IMR-90 (cell line): Measurements from ENCODE around the gene KLC3. TPM values are rescaled to one million over a fixed set of nuclear protein-coding genes. Genes with fewer than 3 reads are reported as not detected.

Experiments
- ATAC-seq: fragments of 200-7000 bp; cut with Tn5 transposase; 2 replicates; pipeline ENCODE4 v1.9.1; 2020; ENCODE audit warnings: low read depth, mild to moderate bottlenecking, moderate library complexity
- BruUV-seq: library from RNA; stranded (reverse); fragments of 400-500 nt; replicated peaks from 2 replicates; lab custom pipeline; 2021; lab: Mats Ljungman, UMichigan
- CTCF ChIA-PET: fragments of 300-600 bp; formaldehyde crosslinking; extraction: SDS; loops from one replicate; lab custom pipeline; 2021; ENCODE audit warnings: antibody characterized with exemption; lab: Yijun Ruan, JAX
- POLR2A ChIA-PET: fragments of 300-600 bp; sonication (Branson Sonifier 250); formaldehyde crosslinking; loops from one replicate; lab custom pipeline; 2022; ENCODE audit warnings: antibody characterized with exemption; ENCODE audit not compliant: unreplicated experiment; lab: Charles Lee
- DNase-seq: peaks from one replicate; pipeline ENCODE4 v3.0.0; 2013
- H2AFZ ChIP-seq: replicated peaks from 2 replicates; pipeline ENCODE3; 2013; ENCODE audit warnings: low read length, mild to moderate bottlenecking; ENCODE audit not compliant: poor library complexity
- H2AK5ac ChIP-seq: 2 replicates; pipeline ENCODE4 v1.6.1; 2013; ENCODE audit warnings: low read depth, low read length, inconsistent platforms
- H2AK9ac ChIP-seq: replicated peaks from 2 replicates; pipeline ENCODE3; 2013; ENCODE audit warnings: mild to moderate bottlenecking, low read depth, low read length, moderate library complexity; ENCODE audit not compliant: poor library complexity
- H2BK120ac ChIP-seq: 2 replicates; pipeline ENCODE4 v1.6.1; 2013; ENCODE audit warnings: low read depth, low read length, inconsistent platforms
- H2BK15ac ChIP-seq: 3 replicates; pipeline ENCODE4 v1.6.1; 2013; ENCODE audit warnings: low read depth, low read length, inconsistent platforms
- H2BK20ac ChIP-seq: 2 replicates; pipeline ENCODE4 v1.6.1; 2013; ENCODE audit warnings: low read depth, mild to moderate bottlenecking, inconsistent platforms, low read length, moderate library complexity
- H2BK5ac ChIP-seq: 2 replicates; pipeline ENCODE4 v1.6.1; 2013; ENCODE audit warnings: mild to moderate bottlenecking, low read depth, low read length, inconsistent platforms; ENCODE audit not compliant: poor library complexity, severe bottlenecking
- H3K14ac ChIP-seq: replicated peaks from 2 replicates; pipeline ENCODE4 v1.6.1; 2013; ENCODE audit warnings: low read depth, low read length, inconsistent platforms
- H3K18ac ChIP-seq: 2 replicates; pipeline ENCODE4 v1.6.1; 2013; ENCODE audit warnings: low read depth, low read length, control low read depth
- H3K23ac ChIP-seq: 2 replicates; pipeline ENCODE4 v1.6.1; 2013; ENCODE audit warnings: low read depth, low read length, inconsistent platforms
- H3K27ac ChIP-seq: 2 replicates; pipeline ENCODE4 v1.5.1; 2013; ENCODE audit warnings: mild to moderate bottlenecking, control low read depth, low read length; ENCODE audit not compliant: insufficient read depth
- H3K27me3 ChIP-seq: 2 replicates; pipeline ENCODE4 v1.6.1; 2013; ENCODE audit warnings: low read length; ENCODE audit not compliant: control insufficient read depth, insufficient read depth
- H3K36me3 ChIP-seq: 2 replicates; pipeline ENCODE4 v1.6.1; 2013; ENCODE audit warnings: low read length, mixed read lengths; ENCODE audit not compliant: control insufficient read depth, insufficient read depth
- H3K4ac ChIP-seq: 2 replicates; pipeline ENCODE4 v1.6.1; 2013; ENCODE audit warnings: low read depth, low read length, inconsistent platforms
- H3K4me1 ChIP-seq: 2 replicates; pipeline ENCODE4 v1.6.1; 2013; ENCODE audit warnings: low read length, mixed read lengths; ENCODE audit not compliant: control insufficient read depth, insufficient read depth
- H3K4me2 ChIP-seq: 2 replicates; pipeline ENCODE4 v1.6.1; 2013; ENCODE audit warnings: low read depth, mild to moderate bottlenecking, control low read depth, low read length, moderate library complexity
- H3K4me3 ChIP-seq: 2 replicates; pipeline ENCODE4 v1.5.1; 2013; ENCODE audit warnings: low read depth, mild to moderate bottlenecking, control low read depth, low read length, moderate library complexity; ENCODE audit not compliant: insufficient read depth
- H3K56ac ChIP-seq: 2 replicates; pipeline ENCODE4 v1.6.1; 2013; ENCODE audit warnings: low read length, inconsistent platforms; ENCODE audit not compliant: insufficient read depth; ENCODE audit errors: extremely low read depth
- H3K79me1 ChIP-seq, 2 experiments: 2 replicates each; pipeline ENCODE4 v1.6.1; 2013; ENCODE audit warnings: low read length in 2 of 2, inconsistent platforms in 1 of 2, low read depth in 1 of 2
- H3K9ac ChIP-seq: 2 replicates; pipeline ENCODE4 v1.6.1; 2013; ENCODE audit warnings: low read depth, low read length, control low read depth
- H3K9me1 ChIP-seq: 2 replicates; pipeline ENCODE4 v1.6.1; 2013; ENCODE audit warnings: low read length, inconsistent platforms; ENCODE audit not compliant: insufficient read depth
- H3K9me3 ChIP-seq: 2 replicates; pipeline ENCODE4 v1.6.1; 2013; ENCODE audit warnings: low read length; ENCODE audit not compliant: control insufficient read depth, insufficient read depth
- H4K20me1 ChIP-seq: 2 replicates; pipeline ENCODE4 v1.6.1; 2013; ENCODE audit warnings: low read length, inconsistent platforms; ENCODE audit not compliant: insufficient read depth
- H4K5ac ChIP-seq: 2 replicates; pipeline ENCODE4 v1.6.1; 2013; ENCODE audit warnings: mild to moderate bottlenecking, low read depth, low read length, control low read depth
- H4K8ac ChIP-seq, 2 experiments: 2 replicates each; pipeline ENCODE4 v1.6.1; 2013; ENCODE audit warnings: low read depth in 2 of 2, low read length in 2 of 2, control low read depth in 1 of 2, inconsistent platforms in 1 of 2
- H4K91ac ChIP-seq: 2 replicates; pipeline ENCODE4 v1.6.1; 2013; ENCODE audit warnings: low read depth, low read length, inconsistent platforms; ENCODE audit not compliant: insufficient read depth
- POLR2A ChIP-seq: IDR thresholded peaks from 2 replicates; pipeline ENCODE4 v1.6.1; 2012; ENCODE audit warnings: mild to moderate bottlenecking, low read depth, low read length
- RAD21 ChIP-seq: IDR thresholded peaks from 2 replicates; pipeline ENCODE4 v1.6.1; 2012; ENCODE audit warnings: low read length, improper control_type of control experiment
- WGBS, 2 experiments: methylation state at CpG; one replicate each; pipeline versions ENCODE4 v1.1.5 to v1.1.7; 2013; ENCODE audit warnings: missing lambda C conversion rate in 2 of 2; ENCODE audit not compliant: insufficient read length in 1 of 2; ENCODE audit errors: extremely low coverage in 2 of 2; 5-methylcytosine and 5-hydroxymethylcytosine counted together
- dilution Hi-C: fragments of 300-500 bp; cut with HindIII; formaldehyde crosslinking; loops from one replicate; pipeline ENCODE4 v1.14.3; 2018; ENCODE audit warnings: low sequenced_read_pairs; ENCODE audit not compliant: unreplicated experiment
- in situ Hi-C: fragments of 300-500 bp; cut with MboI; formaldehyde crosslinking; loops from 3 replicates; pipeline ENCODE4 v1.14.3; 2019; ENCODE audit warnings: low sequenced_read_pairs, inconsistent platforms, mixed read lengths
- intact Hi-C: fragments of 100-400 bp; cut with micrococcal nuclease; formaldehyde crosslinking; loops from 2 replicates; pipeline ENCODE4 v1.10.0; 2022
- polyA plus RNA-seq, 3 experiments: library from polyadenylated mRNA; depleted of rRNA; stranded (reverse); fragments of >200 nt; gene quantifications; 2 replicates each; pipeline ENCODE4 v1.2.3, GENCODE V29; 2012; ENCODE audit warnings: low replicate concordance in 1 of 3
- total RNA-seq: library from RNA; depleted of rRNA; stranded (reverse); fragments of >200 nt; gene quantifications from 2 replicates; pipeline ENCODE4 v1.2.3, GENCODE V29; 2012
- TF ChIP-seq, protein P1 (sequence below): fragments of 150-350 bp; IDR thresholded peaks from 2 replicates; pipeline ENCODE4 v1.6.1; 2017; ENCODE audit warnings: mild to moderate bottlenecking, antibody characterized with exemption, low read length, low read depth

KLC3 gene
- total and polyA plus RNA-seq, 2 of the 4 experiments (the other 2 are of a cell fraction), result 0.14 to 0.18 TPM

DNA sequence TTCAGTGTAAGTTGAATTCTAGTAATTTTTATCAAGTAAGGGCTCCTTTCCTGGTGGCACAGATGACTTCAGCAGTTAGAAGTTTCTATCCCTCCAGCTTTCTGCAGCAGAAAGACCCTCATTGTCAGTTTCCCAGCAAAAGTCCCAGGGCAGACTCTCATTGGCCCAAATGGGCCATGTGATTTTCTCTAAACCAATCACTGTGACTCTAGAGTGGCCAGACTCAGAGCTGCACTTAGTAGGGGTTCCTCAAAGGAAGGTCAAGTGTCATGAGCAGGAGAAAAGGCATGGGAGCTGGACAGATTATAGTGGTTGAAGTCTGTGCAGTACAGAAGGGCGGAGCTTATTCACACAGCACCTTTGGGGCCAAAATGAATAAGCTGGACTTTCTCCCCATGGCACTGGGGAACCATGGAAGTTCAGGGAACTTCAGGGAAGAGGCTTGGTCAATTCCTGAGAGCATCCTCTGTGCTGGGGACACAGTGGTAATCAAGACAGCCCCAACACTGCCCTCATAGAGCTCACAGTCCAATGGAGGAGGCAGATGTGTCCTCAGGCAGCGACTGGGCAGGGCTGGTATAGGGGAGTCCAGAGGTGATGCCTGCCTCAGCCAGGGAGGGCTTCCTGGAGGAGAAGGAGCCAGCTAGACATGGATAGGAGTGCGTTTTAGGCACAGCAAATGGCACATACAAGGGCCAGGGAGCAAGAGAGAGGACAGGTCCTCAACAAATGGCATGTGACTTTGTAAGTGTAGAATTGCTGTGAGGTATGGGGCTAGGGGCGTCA is 36.2 kb upstream of the KLC3 start:
- Histone ChIP-seq H3K4ac (no peak overlapping the region), H2AFZ (no peak overlapping the region), H3K23ac (no peak overlapping the region; the same call in 1 of the 2 replicates), H3K9ac (no peak overlapping the region), H2BK20ac (no peak overlapping the region), H4K20me1 (no peaks in the 10 kb centered on the region), H4K91ac (no peak overlapping the region), H3K4me2 (no peak overlapping the region), H3K79me1 (no peaks in the 10 kb centered on the region), H2AK9ac (no peak overlapping the region), H2BK5ac (no peak overlapping the region), H4K8ac (no peak overlapping the region), H3K4me3 (no peak overlapping the region), H3K9me3 (0 out of 2 replicates have a peak, but pooled peaks cover 2% of the 10 kb centered on the region), H2BK120ac (no peak overlapping the region), H3K36me3 (peaks cover 17% of the 10 kb centered on the region; the same call in 1 of the 2 replicates), H2BK15ac (no peak overlapping the region), H2AK5ac (no peak overlapping the region), H3K14ac (no peak overlapping the region), H3K18ac (no peak overlapping the region), H3K4me1 (no peaks in the 10 kb centered on the region), H3K27me3 (no peaks in the 10 kb centered on the region), H3K56ac (no peak overlapping the region), H3K27ac (no peak overlapping the region), H4K5ac (no peak overlapping the region), H3K9me1 (peaks cover 5% of the 10 kb centered on the region; the same call in 1 of the 2 replicates)
- TF ChIP-seq POLR2A (no peak), RAD21 (no peak)
- TF ChIP-seq, protein P1, sequence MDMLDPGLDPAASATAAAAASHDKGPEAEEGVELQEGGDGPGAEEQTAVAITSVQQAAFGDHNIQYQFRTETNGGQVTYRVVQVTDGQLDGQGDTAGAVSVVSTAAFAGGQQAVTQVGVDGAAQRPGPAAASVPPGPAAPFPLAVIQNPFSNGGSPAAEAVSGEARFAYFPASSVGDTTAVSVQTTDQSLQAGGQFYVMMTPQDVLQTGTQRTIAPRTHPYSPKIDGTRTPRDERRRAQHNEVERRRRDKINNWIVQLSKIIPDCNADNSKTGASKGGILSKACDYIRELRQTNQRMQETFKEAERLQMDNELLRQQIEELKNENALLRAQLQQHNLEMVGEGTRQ, result peak; percentile 52; the same call in 1 of the 2 replicates
- in situ Hi-C loops, result no loop called here
- no TSS peak for BruUV-seq
- CTCF ChIA-PET, result no interaction called here
- 70% methylated on average over 4 of the region's 4 CpGs; no CpG with 5 or more reads in 1 of the 2 experiments for WGBS, 2 experiments
- dilution Hi-C loops, result no loop called here
- ATAC-seq (peak; percentile 6; the same call in 1 of the 2 replicates), DNase-seq (no peak)
- POLR2A ChIA-PET, result no interaction called here
- intact Hi-C loops, result no loop called here
